Prostate gland (tissue), 2 donors: ENCODE results near the gene CD177.

Experiments
- POLR2A ChIP-seq: fragments of 450-650 bp; IDR thresholded peaks from one replicate; pipeline ENCODE4 v1.6.1; 2016; ENCODE audit warnings: antibody characterized with exemption, mild to moderate bottlenecking
- POLR2AphosphoS5 ChIP-seq: sonication (generic); formaldehyde crosslinking; IDR thresholded peaks from one replicate; pipeline ENCODE4 v1.6.1; 2017; ENCODE audit warnings: antibody characterized with exemption
- TF ChIP-seq, protein P1 (sequence below), 4 experiments: fragments of 200-600 bp in 2 of 4; fragments of 450-650 bp in 2 of 4; sonication (generic) in 2 of 4; IDR thresholded peaks; 1 replicate in 3 of 4; 2 replicates in 1 of 4; pipeline ENCODE4 v1.5.1; 2016 to 2019; ENCODE audit warnings: antibody characterized with exemption in 4 of 4, mild to moderate bottlenecking in 2 of 4, moderate library complexity in 2 of 4

DNA sequence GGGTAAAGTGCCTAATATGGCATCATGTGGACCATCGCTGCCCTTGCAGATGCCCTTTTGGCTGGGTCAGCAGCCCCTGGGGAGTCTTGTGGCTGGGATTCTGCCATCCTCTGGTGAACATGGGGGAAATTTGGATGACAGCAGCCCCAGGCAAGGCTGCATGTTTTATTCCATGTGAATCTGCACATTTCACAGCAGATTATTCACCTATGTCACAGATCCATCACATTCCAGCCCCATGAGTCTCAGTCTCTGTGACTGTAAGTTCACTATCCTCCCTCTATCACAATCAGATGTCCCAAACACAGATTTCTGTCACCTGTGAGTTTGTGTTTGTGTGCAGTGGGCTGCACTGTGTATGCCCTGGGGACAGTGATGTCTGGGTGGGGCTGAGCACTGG, 47.4 kb upstream of the CD177 start:
- TF ChIP-seq, protein P1, sequence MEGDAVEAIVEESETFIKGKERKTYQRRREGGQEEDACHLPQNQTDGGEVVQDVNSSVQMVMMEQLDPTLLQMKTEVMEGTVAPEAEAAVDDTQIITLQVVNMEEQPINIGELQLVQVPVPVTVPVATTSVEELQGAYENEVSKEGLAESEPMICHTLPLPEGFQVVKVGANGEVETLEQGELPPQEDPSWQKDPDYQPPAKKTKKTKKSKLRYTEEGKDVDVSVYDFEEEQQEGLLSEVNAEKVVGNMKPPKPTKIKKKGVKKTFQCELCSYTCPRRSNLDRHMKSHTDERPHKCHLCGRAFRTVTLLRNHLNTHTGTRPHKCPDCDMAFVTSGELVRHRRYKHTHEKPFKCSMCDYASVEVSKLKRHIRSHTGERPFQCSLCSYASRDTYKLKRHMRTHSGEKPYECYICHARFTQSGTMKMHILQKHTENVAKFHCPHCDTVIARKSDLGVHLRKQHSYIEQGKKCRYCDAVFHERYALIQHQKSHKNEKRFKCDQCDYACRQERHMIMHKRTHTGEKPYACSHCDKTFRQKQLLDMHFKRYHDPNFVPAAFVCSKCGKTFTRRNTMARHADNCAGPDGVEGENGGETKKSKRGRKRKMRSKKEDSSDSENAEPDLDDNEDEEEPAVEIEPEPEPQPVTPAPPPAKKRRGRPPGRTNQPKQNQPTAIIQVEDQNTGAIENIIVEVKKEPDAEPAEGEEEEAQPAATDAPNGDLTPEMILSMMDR (IDR thresholded peaks at IDR 0.05): no peak
- no peak for TF ChIP-seq POLR2A
- no peak for TF ChIP-seq POLR2AphosphoS5
